Upper lobe of left lung (tissue), 6 donors: ENCODE data around the gene MXRA7. TPM values are rescaled to one million over a fixed set of nuclear protein-coding genes. Genes with fewer than 3 reads are reported as not detected.

ENCODE experiments used
- ATAC-seq, 2 donors: fragments of 200-7000 bp; cut with Tn5 transposase; one replicate each; pipeline ENCODE4 v1.9.1; 2022; ENCODE audit warnings: mild to moderate bottlenecking in 2 of 2, moderate library complexity in 2 of 2; ENCODE audit not compliant: low FRiP score in 2 of 2
- DNase-seq, 2 donors: peaks; one replicate each; pipeline ENCODE4 v3.0.0-alpha.2; 2019 to 2020
- H3K27ac ChIP-seq, 4 donors: fragments of 200-600 bp; sonication (generic); one replicate each; pipeline ENCODE4 v1.5.1; 2016 to 2019
- H3K27me3 ChIP-seq, 4 donors: fragments of 200-600 bp; sonication (generic); one replicate each; pipeline ENCODE4 v1.5.1; 2017 to 2019
- H3K36me3 ChIP-seq, 4 donors: fragments of 200-600 bp; sonication (generic); one replicate each; pipeline ENCODE4 v1.5.1; 2016 to 2019
- H3K4me1 ChIP-seq, 4 donors: fragments of 200-600 bp; sonication (generic); one replicate each; pipeline ENCODE4 v1.5.1; 2018 to 2019
- H3K4me3 ChIP-seq, 4 donors: fragments of 200-600 bp; sonication (generic); one replicate each; pipeline ENCODE4 v1.5.1; 2017 to 2019; ENCODE audit warnings: mild to moderate bottlenecking in 2 of 4, moderate library complexity in 1 of 4
- H3K9me3 ChIP-seq, 4 donors: fragments of 200-600 bp; sonication (generic); one replicate each; pipeline ENCODE4 v1.5.1; 2018 to 2019
- CTCF ChIP-seq, 6 experiments: fragments of 450-650 bp in 4 of 6; fragments of 200-600 bp in 2 of 6; sonication (generic) in 2 of 6; IDR thresholded peaks; one replicate each; pipeline ENCODE4 v1.5.1; 2016 to 2019; ENCODE audit warnings: antibody characterized with exemption in 6 of 6
- EP300 ChIP-seq, 4 donors: sonication (generic); formaldehyde crosslinking; IDR thresholded peaks; one replicate each; pipeline ENCODE4 v1.5.1; 2017; ENCODE audit warnings: antibody characterized with exemption in 4 of 4, control low read depth in 2 of 4
- POLR2A ChIP-seq, 4 donors: fragments of 450-650 bp; IDR thresholded peaks; one replicate each; pipeline ENCODE4 v1.5.1; 2016 to 2017; ENCODE audit warnings: antibody characterized with exemption in 4 of 4, mild to moderate bottlenecking in 2 of 4
- POLR2AphosphoS5 ChIP-seq, 2 donors: sonication (generic); formaldehyde crosslinking; IDR thresholded peaks; one replicate each; pipeline ENCODE4 v1.5.1; 2017; ENCODE audit warnings: antibody characterized with exemption in 2 of 2
- WGBS, 2 donors: methylation state at CpG; one replicate each; pipeline ENCODE4 v1.1.5; 2017 to 2018; 5-methylcytosine and 5-hydroxymethylcytosine counted together
- total RNA-seq, 6 donors: library from RNA; depleted of rRNA in 4 of 6; stranded (reverse); fragments of >200 nt in 4 of 6; gene quantifications; one replicate each; pipeline versions ENCODE4 v1.1.0 to v1.2.1, GENCODE V29; 2016 to 2021
- donor health status: DM: no; HTN: no; CAD: no; lungs with moderate emphysema.
- donor health status: DM: no; HTN: yes; CAD: no; lungs with severe emphysema.

MXRA7 gene
- total RNA-seq, 6 donors from 2014 or later: 21.0 to 147 (median 73.5) TPM

GRCh38 chr17:76684756-76685155 lies 26.0 kb downstream of the MXRA7 start:
- no peak overlapping the region for H3K27ac ChIP-seq
- peaks cover 0 to 53% (median 7%) of the 10 kb centered on the region in 4 donors for H3K36me3 ChIP-seq
- peaks cover 7 to 31% (median 16%) of the 10 kb centered on the region in 4 donors for H3K4me1 ChIP-seq
- no peak overlapping the region for H3K4me3 ChIP-seq
- no peaks in the 10 kb centered on the region for H3K27me3 ChIP-seq
- 75 to 81% methylated on average over 6 to 7 of the region's 7 CpGs for WGBS, 2 donors
- DNase-seq: no peak
- no peaks in the 10 kb centered on the region for H3K9me3 ChIP-seq
- ATAC-seq: no peak
- no peak for TF ChIP-seq CTCF (IDR thresholded peaks at IDR 0.05)
- TF ChIP-seq POLR2AphosphoS5 (IDR thresholded peaks at IDR 0.05): no peak
- no peak for TF ChIP-seq EP300 (IDR thresholded peaks at IDR 0.05)
- no peak for TF ChIP-seq POLR2A (IDR thresholded peaks at IDR 0.05)

- no peaks in the 10 kb centered on the region for H3K9me3 ChIP-seq
- DNase-seq (no peak), ATAC-seq (no peak)
- no peaks in the 10 kb centered on the region for H3K27me3 ChIP-seq
- no peak overlapping the region for H3K4me3 ChIP-seq
- WGBS, 2 donors: 88 to 93% methylated on average over 13 to 24 of the region's 25 CpGs
- no peak for TF ChIP-seq CTCF (IDR thresholded peaks at IDR 0.05)
- TF ChIP-seq POLR2AphosphoS5 (IDR thresholded peaks at IDR 0.05): no peak
- no peak for TF ChIP-seq EP300 (IDR thresholded peaks at IDR 0.05)
- no peak for TF ChIP-seq POLR2A (IDR thresholded peaks at IDR 0.05)
- peaks cover 7 to 25% (median 14%) of the 10 kb centered on the region in 4 donors for H3K4me1 ChIP-seq
- H3K36me3 ChIP-seq: peaks cover 0 to 53% (median 7%) of the 10 kb centered on the region in 4 donors
- no peak overlapping the region for H3K27ac ChIP-seq
Observed at GRCh38 chr17:76683921-76684745, 26.6 kb downstream of the MXRA7 start.

GRCh38 chr17:76683011-76683755 lies 27.6 kb downstream of the MXRA7 start:
- H3K27ac ChIP-seq: no peak overlapping the region
- ATAC-seq (no peak), DNase-seq (no peak)
- H3K9me3 ChIP-seq: no peaks in the 10 kb centered on the region
- peaks cover 4 to 15% (median 9%) of the 10 kb centered on the region in 4 donors for H3K4me1 ChIP-seq
- no peak for TF ChIP-seq EP300 (IDR thresholded peaks at IDR 0.05)
- TF ChIP-seq POLR2AphosphoS5 (IDR thresholded peaks at IDR 0.05): no peak
- TF ChIP-seq CTCF (IDR thresholded peaks at IDR 0.05): no peak
- 78 to 83% methylated on average over 18 of the region's 18 CpGs for WGBS, 2 donors
- H3K27me3 ChIP-seq: no peaks in the 10 kb centered on the region
- no peak overlapping the region for H3K4me3 ChIP-seq
- peaks cover 0 to 57% (median 7%) of the 10 kb centered on the region in 4 donors for H3K36me3 ChIP-seq

- Histone ChIP-seq H3K9me3 (no peaks in the 10 kb centered on the region), H3K27ac (no peak overlapping the region), H3K4me3 (no peak overlapping the region), H3K4me1 (peaks cover 0 to 8% (median 1%) of the 10 kb centered on the region in 4 donors), H3K27me3 (no peaks in the 10 kb centered on the region), H3K36me3 (peaks cover 0 to 55% (median 9%) of the 10 kb centered on the region in 4 donors)
- DNase-seq (no peak), ATAC-seq (peak in 1 of 2 donors; percentile 76)
- 85 to 90% methylated on average over 12 of the region's 12 CpGs for WGBS, 2 donors
- TF ChIP-seq POLR2A (IDR thresholded peaks at IDR 0.05) (no peak), CTCF (IDR thresholded peaks at IDR 0.05) (no peak), POLR2AphosphoS5 (IDR thresholded peaks at IDR 0.05) (no peak), EP300 (IDR thresholded peaks at IDR 0.05) (no peak)
Observed at GRCh38 chr17:76682296-76682695, 28.5 kb downstream of the MXRA7 start.
